RKO (cell line): ENCODE measurements around the gene CDRT15L2.
"Not testable (repeated sequence)": the region's sequence is repeated elsewhere in the genome, so short reads cannot be mapped to it uniquely, and the experiment has no call there.

Experiments used
- DNase-seq: peaks from one replicate; pipeline ENCODE4 v3.0.0-alpha.2; 2016; ENCODE audit warnings: low spot score

The CDRT15L2 gene

GRCh38 chr17:20579424-20579823 lies at the start of gene CDRT15L2:
TSS of gene CDRT15L2 (plus strand) at chr17:20579724. CDS start at chr17:20579744, 20 bp downstream.
- DNase-seq: not testable (repeated sequence)

- DNase-seq: not testable (repeated sequence)
These were observed 49.4 kb upstream of the CDRT15L2 start for GRCh38 chr17:20530104-20530503.

GRCh38 chr17:20532544-20533090 lies 46.9 kb upstream of the CDRT15L2 start:
- not testable (repeated sequence) for DNase-seq

- DNase-seq: not testable (repeated sequence)
These were observed 46.3 kb upstream of the CDRT15L2 start for GRCh38 chr17:20533206-20533605.

- DNase-seq: not testable (repeated sequence)
These were observed 44.6 kb upstream of the CDRT15L2 start for GRCh38 chr17:20534711-20535550.

- DNase-seq: not testable (repeated sequence)
These were observed 39.1 kb upstream of the CDRT15L2 start for GRCh38 chr17:20540414-20540813.

GRCh38 chr17:20540865-20541264 lies 38.7 kb upstream of the CDRT15L2 start:
- not testable (repeated sequence) for DNase-seq

GRCh38 chr17:20541853-20542546 lies 37.5 kb upstream of the CDRT15L2 start:
- DNase-seq: peak; percentile 9

GRCh38 chr17:20547923-20548322 lies 31.6 kb upstream of the CDRT15L2 start:
- DNase-seq: not testable (repeated sequence)

GRCh38 chr17:20552920-20553319 lies 26.6 kb upstream of the CDRT15L2 start:
- not testable (repeated sequence) for DNase-seq

- not testable (repeated sequence) for DNase-seq
These were observed 24.8 kb upstream of the CDRT15L2 start for GRCh38 chr17:20554728-20555127.

- not testable (repeated sequence) for DNase-seq
These were observed 24.2 kb upstream of the CDRT15L2 start for GRCh38 chr17:20555135-20556010.

GRCh38 chr17:20558096-20558495 lies 21.4 kb upstream of the CDRT15L2 start:
- not testable (repeated sequence) for DNase-seq

- not testable (repeated sequence) for DNase-seq
These were observed 20.5 kb upstream of the CDRT15L2 start for GRCh38 chr17:20559018-20559417.

GRCh38 chr17:20562587-20562986 lies 16.9 kb upstream of the CDRT15L2 start:
- DNase-seq: no peak

GRCh38 chr17:20565245-20565644 lies 14.3 kb upstream of the CDRT15L2 start:
- not testable (repeated sequence) for DNase-seq

- no peak for DNase-seq
These were observed 13.8 kb upstream of the CDRT15L2 start for GRCh38 chr17:20565711-20566110.

- not testable (repeated sequence) for DNase-seq
These were observed 12.8 kb upstream of the CDRT15L2 start for GRCh38 chr17:20566736-20567135.

GRCh38 chr17:20567421-20567820 lies 12.1 kb upstream of the CDRT15L2 start:
- DNase-seq: not testable (repeated sequence)

- DNase-seq: not testable (repeated sequence)
These were observed 10.9 kb upstream of the CDRT15L2 start for GRCh38 chr17:20568604-20569003.

- not testable (repeated sequence) for DNase-seq
These were observed 7.9 kb upstream of the CDRT15L2 start for GRCh38 chr17:20571653-20572052.

GRCh38 chr17:20573216-20573615 lies 6.3 kb upstream of the CDRT15L2 start:
- not testable (repeated sequence) for DNase-seq
